H9 (cell line): ENCODE data around the gene SLC7A11. TPM values are rescaled to one million over a fixed set of nuclear protein-coding genes. Genes with fewer than 3 reads are reported as not detected.

Experiments used
- DNase-seq: peaks from one replicate; pipeline ENCODE4 v3.0.0-alpha.2; 2017
- H2AFZ ChIP-seq: one replicate; pipeline ENCODE4 v1.6.1; 2013; ENCODE audit warnings: mild to moderate bottlenecking, low read length, control low read depth, moderate library complexity
- H2AK5ac ChIP-seq: 2 replicates; pipeline ENCODE4 v1.6.1; 2013; ENCODE audit warnings: low read length, control low read depth, mixed read lengths; ENCODE audit not compliant: insufficient read length
- H2BK120ac ChIP-seq: one replicate; pipeline ENCODE4 v1.6.1; 2013; ENCODE audit warnings: low read depth, mild to moderate bottlenecking, low read length, control low read depth, inconsistent platforms; ENCODE audit not compliant: poor library complexity, severe bottlenecking
- H2BK12ac ChIP-seq: 2 replicates; pipeline ENCODE4 v1.6.1; 2013; ENCODE audit warnings: low read length, control low read depth, mixed read lengths, low read depth; ENCODE audit not compliant: insufficient read length
- H2BK15ac ChIP-seq: 2 replicates; pipeline ENCODE4 v1.6.1; 2013; ENCODE audit warnings: low read depth, low read length, control low read depth
- H2BK20ac ChIP-seq: one replicate; pipeline ENCODE4 v1.6.1; 2013; ENCODE audit warnings: low read depth, mild to moderate bottlenecking, low read length, control low read depth, inconsistent platforms; ENCODE audit not compliant: poor library complexity, severe bottlenecking
- H2BK5ac ChIP-seq: 2 replicates; pipeline ENCODE4 v1.6.1; 2013; ENCODE audit warnings: low read length, control low read depth, mixed read lengths; ENCODE audit not compliant: insufficient read length
- H3K14ac ChIP-seq: 2 replicates; pipeline ENCODE4 v1.6.1; 2013; ENCODE audit warnings: low read length, control low read depth; ENCODE audit not compliant: insufficient read depth
- H3K18ac ChIP-seq: 2 replicates; pipeline ENCODE4 v1.6.1; 2013; ENCODE audit warnings: low read depth, mild to moderate bottlenecking, mixed read lengths, low read length, control low read depth; ENCODE audit not compliant: insufficient read length
- H3K23ac ChIP-seq: 2 replicates; pipeline ENCODE4 v1.6.1; 2013; ENCODE audit warnings: low read length, control low read depth, mixed read lengths, low read depth; ENCODE audit not compliant: insufficient read length
- H3K23me2 ChIP-seq: 2 replicates; pipeline ENCODE4 v1.6.1; 2013; ENCODE audit warnings: low read depth, mild to moderate bottlenecking, mixed read lengths, low read length, control low read depth; ENCODE audit not compliant: insufficient read length, poor library complexity, severe bottlenecking
- H3K27ac ChIP-seq: 2 replicates; pipeline ENCODE4 v1.5.1; 2013; ENCODE audit warnings: low read length, control low read depth, mixed read lengths, low read depth; ENCODE audit not compliant: insufficient read length
- H3K27me3 ChIP-seq: 2 replicates; pipeline ENCODE4 v1.6.1; 2013; ENCODE audit warnings: low read length, control low read depth, inconsistent platforms; ENCODE audit not compliant: insufficient read depth
- H3K4ac ChIP-seq: 2 replicates; pipeline ENCODE4 v1.6.1; 2013; ENCODE audit warnings: low read depth, mild to moderate bottlenecking, control low read depth, inconsistent platforms, low read length, moderate library complexity
- H3K4me1 ChIP-seq: 2 replicates; pipeline ENCODE4 v1.6.1; 2013; ENCODE audit warnings: low read length, control low read depth, inconsistent platforms; ENCODE audit not compliant: insufficient read depth
- H3K4me2 ChIP-seq: 2 replicates; pipeline ENCODE4 v1.6.1; 2013; ENCODE audit warnings: low read length, control low read depth, mixed read lengths; ENCODE audit not compliant: insufficient read length, insufficient read depth
- H3K56ac ChIP-seq: 2 replicates; pipeline ENCODE4 v1.6.1; 2013; ENCODE audit warnings: low read depth, mild to moderate bottlenecking, mixed read lengths, low read length, control low read depth; ENCODE audit not compliant: insufficient read length
- H3K79me1 ChIP-seq: 2 replicates; pipeline ENCODE4 v1.6.1; 2013; ENCODE audit warnings: low read depth, mild to moderate bottlenecking, moderate library complexity, low read length, control low read depth, inconsistent platforms; ENCODE audit not compliant: insufficient read depth, poor library complexity, severe bottlenecking
- H3K79me2 ChIP-seq: 2 replicates; pipeline ENCODE4 v1.6.1; 2013; ENCODE audit warnings: low read length, control low read depth, inconsistent platforms; ENCODE audit not compliant: insufficient read depth
- H3K9ac ChIP-seq: 2 replicates; pipeline ENCODE4 v1.6.1; 2013; ENCODE audit warnings: low read length, control low read depth, mixed read lengths; ENCODE audit not compliant: insufficient read length; ENCODE audit errors: extremely low read depth
- H3K9me3 ChIP-seq: one replicate; pipeline ENCODE4 v1.6.1; 2013; ENCODE audit warnings: low read depth, low read length, inconsistent platforms; ENCODE audit not compliant: control insufficient read depth
- H3T11ph ChIP-seq: one replicate; pipeline ENCODE4 v1.6.1; 2013; ENCODE audit warnings: mild to moderate bottlenecking, low read length, control low read depth, inconsistent platforms
- H4K20me1 ChIP-seq: one replicate; pipeline ENCODE4 v1.6.1; 2013; ENCODE audit not compliant: control insufficient read depth, insufficient read length, insufficient read depth
- H4K5ac ChIP-seq: 2 replicates; pipeline ENCODE4 v1.6.1; 2013; ENCODE audit warnings: low read depth, mild to moderate bottlenecking, mixed read lengths, low read length, control low read depth; ENCODE audit not compliant: insufficient read length
- H4K8ac ChIP-seq: replicated peaks from 2 replicates; pipeline ENCODE4 v1.6.1; 2013; ENCODE audit warnings: low read length, control low read depth, mixed read lengths, low read depth; ENCODE audit not compliant: insufficient read length
- H4K91ac ChIP-seq: 2 replicates; pipeline ENCODE4 v1.6.1; 2013; ENCODE audit warnings: low read depth, mild to moderate bottlenecking, moderate library complexity, mixed read lengths, low read length, control low read depth; ENCODE audit not compliant: insufficient read length
- H3K27ac Mint-ChIP-seq, 3 experiments: 2 replicates in 2 of 3; 3 replicates in 1 of 3; pipeline ENCODE4 v1.8.0; 2020 to 2021; ENCODE audit warnings: mixed read lengths in 3 of 3, mild to moderate bottlenecking in 1 of 3, moderate library complexity in 1 of 3
- H3K27me3 Mint-ChIP-seq: 2 replicates; pipeline ENCODE4 v1.8.0; 2021; ENCODE audit warnings: low read depth, mild to moderate bottlenecking, moderate library complexity, mixed read lengths
- H3K36me3 Mint-ChIP-seq, 3 experiments: 2 replicates in 2 of 3; 3 replicates in 1 of 3; pipeline ENCODE4 v1.8.0; 2020 to 2021; ENCODE audit warnings: low read depth in 3 of 3, mixed read lengths in 3 of 3; ENCODE audit not compliant: insufficient read depth in 1 of 3
- H3K4me1 Mint-ChIP-seq, 2 experiments: 2 replicates each; pipeline ENCODE4 v1.8.0; 2020; ENCODE audit warnings: mixed read lengths in 2 of 2
- H3K4me3 Mint-ChIP-seq, 2 experiments: 2 replicates in 1 of 2; 3 replicates in 1 of 2; pipeline ENCODE4 v1.8.0; 2020 to 2021; ENCODE audit warnings: mild to moderate bottlenecking in 2 of 2, mixed read lengths in 2 of 2, moderate library complexity in 1 of 2
- H3K9me3 Mint-ChIP-seq, 2 experiments: 2 replicates in 1 of 2; 3 replicates in 1 of 2; pipeline ENCODE4 v1.8.0; 2020; ENCODE audit warnings: mild to moderate bottlenecking in 2 of 2, mixed read lengths in 2 of 2, moderate library complexity in 1 of 2
- total RNA-seq: library from RNA; stranded (reverse); gene quantifications from 2 replicates; pipeline ENCODE4 v1.2.1, GENCODE V29; 2021
- TF ChIP-seq, protein P1 (sequence below): fragments of 200-600 bp; sonication (generic); conservative IDR thresholded peaks from 3 replicates; pipeline ENCODE4 v1.8.0; 2021; ENCODE audit warnings: antibody characterized with exemption, mild to moderate bottlenecking

Gene SLC7A11
- total RNA-seq, 1 experiment from 2014 or later = 19.8 TPM

DNA sequence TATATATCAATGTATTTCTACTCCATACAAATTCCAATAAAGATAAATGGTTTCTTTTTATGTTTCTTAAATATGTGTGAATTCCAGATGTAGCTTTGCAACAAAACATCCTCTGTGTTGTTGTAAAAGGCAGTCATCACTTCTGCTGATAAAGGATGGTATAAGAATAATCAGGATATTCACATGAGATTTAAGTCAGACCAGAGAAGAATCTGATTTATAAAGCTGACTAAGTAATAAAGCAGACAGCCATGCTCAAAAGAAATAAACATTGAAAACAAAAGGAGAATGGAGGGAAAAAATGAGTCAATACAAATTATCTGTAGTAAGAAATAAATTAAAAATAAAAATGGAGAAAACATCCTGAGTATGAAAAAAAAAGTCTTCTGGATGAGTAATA is 27.0 kb upstream of the SLC7A11 start:
- Histone ChIP-seq H3K18ac (no peak overlapping the region), H2BK5ac (no peak overlapping the region), H2BK120ac (no peak overlapping the region), H2BK20ac (no peak overlapping the region), H3K56ac (no peak overlapping the region), H3K23ac (no peak overlapping the region), H3K14ac (no peak overlapping the region), H2BK15ac (no peak overlapping the region), H2AFZ (no peak overlapping the region), H3K4me1 (no peaks in the 10 kb centered on the region), H3T11ph (no peak overlapping the region), H3K79me2 (no peaks in the 10 kb centered on the region), H3K23me2 (no peaks in the 10 kb centered on the region), H3K27ac (no peak overlapping the region), H4K91ac (no peak overlapping the region), H3K9me3 (no peaks in the 10 kb centered on the region), H2BK12ac (no peak overlapping the region), H4K5ac (no peak overlapping the region), H3K4me2 (no peak overlapping the region), H3K4ac (no peak overlapping the region), H2AK5ac (no peak overlapping the region), H4K20me1 (no peaks in the 10 kb centered on the region), H3K79me1 (no peaks in the 10 kb centered on the region), H3K27me3 (no peaks in the 10 kb centered on the region), H3K9ac (no peak overlapping the region), H4K8ac (no peak overlapping the region)
- no peaks in the 10 kb centered on the region; a peak in 1 of 7 replicates for H3K36me3 Mint-ChIP-seq
- no peak overlapping the region for H3K27ac Mint-ChIP-seq
- no peaks in the 10 kb centered on the region for H3K27me3 Mint-ChIP-seq
- DNase-seq = no peak
- no peaks in the 10 kb centered on the region for H3K9me3 Mint-ChIP-seq
- H3K4me1 Mint-ChIP-seq = peaks cover 0 to 7% of the 10 kb centered on the region in 2 experiments; a peak in 1 of 4 replicates
- TF ChIP-seq, protein P1, sequence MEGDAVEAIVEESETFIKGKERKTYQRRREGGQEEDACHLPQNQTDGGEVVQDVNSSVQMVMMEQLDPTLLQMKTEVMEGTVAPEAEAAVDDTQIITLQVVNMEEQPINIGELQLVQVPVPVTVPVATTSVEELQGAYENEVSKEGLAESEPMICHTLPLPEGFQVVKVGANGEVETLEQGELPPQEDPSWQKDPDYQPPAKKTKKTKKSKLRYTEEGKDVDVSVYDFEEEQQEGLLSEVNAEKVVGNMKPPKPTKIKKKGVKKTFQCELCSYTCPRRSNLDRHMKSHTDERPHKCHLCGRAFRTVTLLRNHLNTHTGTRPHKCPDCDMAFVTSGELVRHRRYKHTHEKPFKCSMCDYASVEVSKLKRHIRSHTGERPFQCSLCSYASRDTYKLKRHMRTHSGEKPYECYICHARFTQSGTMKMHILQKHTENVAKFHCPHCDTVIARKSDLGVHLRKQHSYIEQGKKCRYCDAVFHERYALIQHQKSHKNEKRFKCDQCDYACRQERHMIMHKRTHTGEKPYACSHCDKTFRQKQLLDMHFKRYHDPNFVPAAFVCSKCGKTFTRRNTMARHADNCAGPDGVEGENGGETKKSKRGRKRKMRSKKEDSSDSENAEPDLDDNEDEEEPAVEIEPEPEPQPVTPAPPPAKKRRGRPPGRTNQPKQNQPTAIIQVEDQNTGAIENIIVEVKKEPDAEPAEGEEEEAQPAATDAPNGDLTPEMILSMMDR = no peak
- no peak overlapping the region for H3K4me3 Mint-ChIP-seq
